ENCODE measurements around the gene CYP8B1.

GRCh38 chr3:42849017-42849416 is 26.7 kb downstream of the CYP8B1 start:
- TF ChIP-seq CTCF (CRISPR knock-in tag; IDR thresholded peaks at IDR 0.05) (no peak), REST (IDR thresholded peaks at IDR 0.05; ENCODE audit: borderline replicate concordance in 1 of 2, low read depth in 1 of 2, low read length in 2 of 2) (no peak), POLR2A (IDR thresholded peaks at IDR 0.05; ENCODE audit: insufficient read depth in 1 of 2, low read depth in 2 of 2, low read length in 2 of 2) (no peak), ZBTB43 (CRISPR knock-in tag; conservative IDR thresholded peaks at IDR 0.05) (no peak), ZNF256 (CRISPR knock-in tag; conservative IDR thresholded peaks at IDR 0.05) (no peak), RXRA (CRISPR knock-in tag; IDR thresholded peaks at IDR 0.05) (no peak), RNF219 (CRISPR knock-in tag; IDR thresholded peaks at IDR 0.05) (no peak), ZNF12 (CRISPR knock-in tag; IDR thresholded peaks at IDR 0.05) (no peak), ZNF263 (CRISPR knock-in tag; IDR thresholded peaks at IDR 0.05) (no peak), ZNF138 (CRISPR knock-in tag; IDR thresholded peaks at IDR 0.05; ENCODE audit: low read depth) (no peak), THAP8 (CRISPR knock-in tag; IDR thresholded peaks at IDR 0.05; ENCODE audit: borderline replicate concordance) (no peak), MXI1 (IDR thresholded peaks at IDR 0.05; ENCODE audit: borderline replicate concordance, low read depth, low read length) (no peak), SMAD1 (CRISPR knock-in tag; IDR thresholded peaks at IDR 0.05; ENCODE audit: borderline replicate concordance, low read depth) (no peak), ELF1 (CRISPR knock-in tag; IDR thresholded peaks at IDR 0.05) (no peak)

All from HepG2 (cell line).